Measurements from ENCODE around the gene GIGYF2. TPM values are rescaled to one million over a fixed set of nuclear protein-coding genes. Genes with fewer than 3 reads are reported as not detected.

Gene GIGYF2
- total and polyA plus RNA-seq, 2 of the 13 experiments (the other 11 are each of a cell fraction or from before 2014, with no cell fraction given), result 44.9 to 73.5 TPM

DNA sequence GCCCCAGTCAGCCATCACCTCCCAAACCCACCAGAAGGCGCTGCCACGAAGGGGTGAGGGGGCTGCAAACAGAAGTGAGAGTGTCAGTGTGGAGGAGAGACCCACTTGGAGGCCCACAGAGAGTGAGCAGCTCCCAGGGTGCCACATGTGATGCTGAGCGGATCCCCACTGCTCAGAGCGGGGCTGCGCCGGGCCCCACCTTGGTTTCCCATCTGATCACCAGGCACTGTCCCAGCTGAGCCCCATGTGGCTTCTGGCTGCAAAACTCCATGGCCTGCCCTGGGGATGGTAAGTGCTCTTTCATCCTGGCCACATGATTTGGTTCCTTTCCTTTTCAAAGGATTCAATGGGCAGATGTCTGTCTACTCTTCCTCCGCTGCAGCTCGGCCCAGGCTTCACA lies 196.7 kb downstream of the GIGYF2 start:
- Histone ChIP-seq H2AFZ (ENCODE audit: low read length) (no peak overlapping the region), H3K4me2 (ENCODE audit: low read depth, low read length) (no peak overlapping the region), H3K4me3 (replicated peaks in 1 of 3; ENCODE audit: insufficient read depth in 1 of 3, low read depth in 2 of 3, low read length in 3 of 3) (no peak overlapping the region), H3K79me2 (ENCODE audit: insufficient read depth, low read length) (no peaks in the 10 kb centered on the region), H3K9ac (ENCODE audit: insufficient read depth, low read depth, low read length) (no peak overlapping the region), H3K27ac (ENCODE audit: extremely low read length, insufficient read depth, low read length) (no peak overlapping the region), H3K27me3 (ENCODE audit: control insufficient read depth in 1 of 2, insufficient read depth in 2 of 2, low read length in 2 of 2) (no peaks in the 10 kb centered on the region), H4K20me1 (ENCODE audit: insufficient read depth, low read length) (no peaks in the 10 kb centered on the region), H3K4me1 (ENCODE audit: insufficient read depth, low read length) (no peaks in the 10 kb centered on the region), H3K36me3 (replicated peaks in 1 of 2; ENCODE audit: control insufficient read depth in 1 of 2, insufficient read depth in 2 of 2, low read length in 2 of 2) (peaks cover 14 to 35% of the 10 kb centered on the region in 2 experiments), H3K9me3 (ENCODE audit: low read length) (no peaks in the 10 kb centered on the region)
- ChIA-PET POLR2A (no interaction called here), CTCF (ENCODE audit: low intra/inter-chr PET ratio, low total read pairs) (no interaction called here)
- DNase-seq (ENCODE audit: low spot score) (no peak), ATAC-seq (no peak), FAIRE-seq (no peak)
- in situ Hi-C loops (cut with HindIII; ENCODE audit: extremely low pct_ligation_motif_present, low pct_unique_long_range_greater_than_20kb), result no loop called here
- intact Hi-C loops (cut with micrococcal nuclease; ENCODE audit: unreplicated experiment), result no loop called here
- BruUV-seq (replicated peaks), result no TSS peak
- 97% methylated on average over 4 of the region's 8 CpGs for WGBS (ENCODE audit: low lambda C conversion rate)
- no peak for TF ChIP-seq ZC3H13 (CRISPR knock-in tag; IDR thresholded peaks at IDR 0.05)
- TF ChIP-seq, protein P1, sequence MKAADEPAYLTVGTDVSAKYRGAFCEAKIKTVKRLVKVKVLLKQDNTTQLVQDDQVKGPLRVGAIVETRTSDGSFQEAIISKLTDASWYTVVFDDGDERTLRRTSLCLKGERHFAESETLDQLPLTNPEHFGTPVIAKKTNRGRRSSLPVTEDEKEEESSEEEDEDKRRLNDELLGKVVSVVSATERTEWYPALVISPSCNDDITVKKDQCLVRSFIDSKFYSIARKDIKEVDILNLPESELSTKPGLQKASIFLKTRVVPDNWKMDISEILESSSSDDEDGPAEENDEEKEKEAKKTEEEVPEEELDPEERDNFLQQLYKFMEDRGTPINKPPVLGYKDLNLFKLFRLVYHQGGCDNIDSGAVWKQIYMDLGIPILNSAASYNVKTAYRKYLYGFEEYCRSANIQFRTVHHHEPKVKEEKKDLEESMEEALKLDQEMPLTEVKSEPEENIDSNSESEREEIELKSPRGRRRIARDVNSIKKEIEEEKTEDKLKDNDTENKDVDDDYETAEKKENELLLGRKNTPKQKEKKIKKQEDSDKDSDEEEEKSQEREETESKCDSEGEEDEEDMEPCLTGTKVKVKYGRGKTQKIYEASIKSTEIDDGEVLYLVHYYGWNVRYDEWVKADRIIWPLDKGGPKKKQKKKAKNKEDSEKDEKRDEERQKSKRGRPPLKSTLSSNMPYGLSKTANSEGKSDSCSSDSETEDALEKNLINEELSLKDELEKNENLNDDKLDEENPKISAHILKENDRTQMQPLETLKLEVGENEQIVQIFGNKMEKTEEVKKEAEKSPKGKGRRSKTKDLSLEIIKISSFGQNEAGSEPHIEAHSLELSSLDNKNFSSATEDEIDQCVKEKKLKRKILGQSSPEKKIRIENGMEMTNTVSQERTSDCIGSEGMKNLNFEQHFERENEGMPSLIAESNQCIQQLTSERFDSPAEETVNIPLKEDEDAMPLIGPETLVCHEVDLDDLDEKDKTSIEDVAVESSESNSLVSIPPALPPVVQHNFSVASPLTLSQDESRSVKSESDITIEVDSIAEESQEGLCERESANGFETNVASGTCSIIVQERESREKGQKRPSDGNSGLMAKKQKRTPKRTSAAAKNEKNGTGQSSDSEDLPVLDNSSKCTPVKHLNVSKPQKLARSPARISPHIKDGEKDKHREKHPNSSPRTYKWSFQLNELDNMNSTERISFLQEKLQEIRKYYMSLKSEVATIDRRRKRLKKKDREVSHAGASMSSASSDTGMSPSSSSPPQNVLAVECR (CRISPR knock-in tag; IDR thresholded peaks at IDR 0.05; ENCODE audit: borderline replicate concordance), result no peak
- no peak for TF ChIP-seq POLR2AphosphoS5 (IDR thresholded peaks at IDR 0.05; ENCODE audit: low read depth, low read length)

DNA sequence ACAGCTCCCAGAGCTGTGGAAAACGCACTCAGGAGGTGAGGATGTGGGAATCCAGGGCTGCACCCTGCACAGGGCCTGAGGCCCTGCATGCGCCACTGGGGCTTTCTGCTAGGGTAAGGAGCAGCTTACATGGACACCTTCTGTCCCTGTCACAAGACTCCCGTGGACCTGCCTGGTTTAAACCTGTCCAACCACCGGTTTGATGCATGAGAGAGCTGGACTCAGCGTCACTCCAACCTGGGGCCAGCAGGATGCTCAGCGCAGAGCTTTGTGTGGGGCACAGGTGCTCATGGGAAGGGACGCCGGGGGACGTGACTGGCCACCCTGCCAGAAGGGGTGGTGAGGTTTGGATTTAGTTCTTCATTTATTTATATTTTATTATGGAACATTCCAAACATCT lies 197.1 kb downstream of the GIGYF2 start:
- POLR2A ChIA-PET, result no interaction called here
- no peak overlapping the region for H3K27ac ChIP-seq (ENCODE audit: extremely low read length, insufficient read depth, low read length)
- H3K4me3 ChIP-seq (replicated peaks in 1 of 3; ENCODE audit: insufficient read depth in 1 of 3, low read depth in 2 of 3, low read length in 3 of 3), result no peak overlapping the region
- H3K9me3 ChIP-seq (ENCODE audit: low read length), result no peaks in the 10 kb centered on the region
- H3K4me2 ChIP-seq (ENCODE audit: low read depth, low read length), result no peak overlapping the region
- H3K9ac ChIP-seq (ENCODE audit: insufficient read depth, low read depth, low read length), result no peak overlapping the region
- no peaks in the 10 kb centered on the region for H3K79me2 ChIP-seq (ENCODE audit: insufficient read depth, low read length)
- peaks cover 16 to 37% of the 10 kb centered on the region in 2 experiments for H3K36me3 ChIP-seq (replicated peaks in 1 of 2; ENCODE audit: control insufficient read depth in 1 of 2, insufficient read depth in 2 of 2, low read length in 2 of 2)
- 96% methylated on average over 9 of the region's 9 CpGs for WGBS (ENCODE audit: low lambda C conversion rate)
- TF ChIP-seq KLF9 (CRISPR knock-in tag; IDR thresholded peaks at IDR 0.05; ENCODE audit: low read depth), result no peak
- peak; percentile 4 for TF ChIP-seq AGO2 (optimal IDR thresholded peaks at IDR 0.05; ENCODE audit: low read depth, low read length)
- CTCF ChIA-PET (ENCODE audit: low intra/inter-chr PET ratio, low total read pairs), result no interaction called here
- H4K20me1 ChIP-seq (ENCODE audit: insufficient read depth, low read length), result no peaks in the 10 kb centered on the region
- FAIRE-seq, result no peak
- DNase-seq (ENCODE audit: low spot score), result no peak
- H3K27me3 ChIP-seq (ENCODE audit: control insufficient read depth in 1 of 2, insufficient read depth in 2 of 2, low read length in 2 of 2), result no peaks in the 10 kb centered on the region
- no TSS peak for BruUV-seq (replicated peaks)
- no peaks in the 10 kb centered on the region for H3K4me1 ChIP-seq (ENCODE audit: insufficient read depth, low read length)
- H2AFZ ChIP-seq (ENCODE audit: low read length), result no peak overlapping the region
- in situ Hi-C loops (cut with HindIII; ENCODE audit: extremely low pct_ligation_motif_present, low pct_unique_long_range_greater_than_20kb), result no loop called here
- intact Hi-C loops (cut with micrococcal nuclease; ENCODE audit: unreplicated experiment), result no loop called here
- ATAC-seq, result no peak
